HG02885 (cell line): ENCODE data around the gene ENPP1.

Experiments
- ATAC-seq: cut with Tn5 transposase; IDR thresholded peaks from one replicate; pipeline ENCODE4 v1.9.1; 2021; ENCODE audit warnings: mild to moderate bottlenecking; ENCODE audit not compliant: unreplicated experiment, poor library complexity

ENPP1 gene

DNA sequence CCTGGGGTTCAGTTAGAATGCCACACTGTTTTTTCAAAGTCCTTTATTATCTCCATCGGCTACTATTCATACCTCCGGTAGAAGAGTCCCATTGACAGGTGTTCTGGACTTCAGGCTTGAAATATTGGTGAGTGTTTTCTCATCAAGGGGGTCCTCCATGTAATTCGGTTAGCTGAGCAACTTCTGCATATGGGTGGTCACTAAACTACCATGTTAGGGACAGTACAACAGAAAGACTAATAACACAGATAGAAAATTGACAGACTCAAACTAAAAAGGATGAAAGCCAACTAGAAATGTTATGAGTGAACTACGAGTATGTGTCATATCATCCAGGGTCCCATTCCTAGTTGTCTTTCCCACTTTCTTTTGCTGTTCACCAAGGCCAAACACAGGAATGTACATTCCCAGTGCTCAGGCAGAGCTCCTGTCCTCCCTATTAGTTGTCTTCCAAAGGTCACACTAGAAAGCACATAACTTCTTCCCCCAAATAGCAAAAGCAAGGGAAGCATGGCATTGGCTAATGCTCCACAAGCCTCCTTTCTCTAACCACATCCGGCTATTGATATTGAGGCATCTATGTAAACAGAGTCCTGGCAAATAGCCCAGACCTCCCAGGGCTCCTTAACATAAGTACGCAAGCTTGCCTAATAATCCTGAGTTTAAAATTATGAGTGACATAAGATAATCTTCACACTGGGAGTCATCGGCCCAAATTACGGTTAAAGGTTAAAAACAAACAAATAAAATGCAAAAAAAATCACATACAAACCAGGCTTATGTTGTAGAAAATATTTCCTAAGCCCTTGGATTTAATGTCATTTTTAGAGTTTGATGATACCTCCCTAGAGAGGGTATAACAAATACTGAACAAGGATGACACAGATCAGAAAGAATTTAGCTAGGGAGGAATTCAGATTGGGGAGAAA, 130.1 kb downstream of the ENPP1 start:
- ATAC-seq: no peak
